ES-I3 (cell line): ENCODE data around the gene CELF3.

Source experiments
- H3K36me3 ChIP-seq: 2 replicates; pipeline ENCODE4 v1.6.1; 2013; ENCODE audit warnings: mild to moderate bottlenecking, low read length, control low read depth, moderate library complexity; ENCODE audit not compliant: insufficient read depth
- H3K4me1 ChIP-seq: 2 replicates; pipeline ENCODE4 v1.6.1; 2013; ENCODE audit warnings: mild to moderate bottlenecking, control low read depth, low read length; ENCODE audit not compliant: insufficient read depth
- H3K9ac ChIP-seq: 2 replicates; pipeline ENCODE4 v1.6.1; 2013; ENCODE audit warnings: low read depth, mild to moderate bottlenecking, low read length, moderate library complexity
- H3K9me3 ChIP-seq: 2 replicates; pipeline ENCODE4 v1.6.1; 2013; ENCODE audit warnings: mild to moderate bottlenecking, low read length, moderate library complexity; ENCODE audit not compliant: control insufficient read depth, insufficient read depth

The CELF3 gene

GRCh38 chr1:151653397-151653796 lies 63.2 kb downstream of the CELF3 start:
- no peaks in the 10 kb centered on the region for H3K4me1 ChIP-seq
- no peak overlapping the region for H3K9ac ChIP-seq

More at GRCh38 chr1:151653397-151653796, 63.2 kb downstream of the CELF3 start:
- H3K9me3 ChIP-seq = peaks cover 5% of the 10 kb centered on the region; the same call in 1 of the 2 replicates
- H3K36me3 ChIP-seq = no peaks in the 10 kb centered on the region
